Pancreas (tissue), 10 donors: ENCODE measurements around the gene GNAS-AS1. TPM values are rescaled to one million over a fixed set of nuclear protein-coding genes. Genes with fewer than 3 reads are reported as not detected.

Source experiments
- ATAC-seq, 4 donors: fragments of 200-7000 bp; cut with Tn5 transposase; one replicate each; pipeline versions ENCODE4 v1.8.0 to v1.9.1; 2020; ENCODE audit warnings: mild to moderate bottlenecking in 4 of 4, moderate library complexity in 4 of 4
- DNase-seq, 6 donors: peaks; one replicate each; pipeline ENCODE4 v3.0.0-alpha.2; 2020
- FAIRE-seq: peaks from 2 replicates; lab custom pipeline; 2012; peaks lifted over from hg19 to GRCh38; lab: Jason Lieb, UNC
- H3K27ac ChIP-seq, 4 donors: fragments of 200-600 bp; sonication (generic); 1 replicate in 3 of 4; 2 replicates in 1 of 4; pipeline versions ENCODE4 v1.5.0 to v1.8.0; 2020
- H3K27me3 ChIP-seq, 4 donors: fragments of 200-600 bp; one replicate each; pipeline ENCODE4 v1.8.0; 2021
- H3K36me3 ChIP-seq, 3 donors: fragments of 200-600 bp; sonication (generic) in 1 of 3; one replicate each; pipeline versions ENCODE4 v1.5.0 to v1.8.0; 2020 to 2021
- H3K4me1 ChIP-seq, 3 donors: fragments of 200-600 bp; one replicate each; pipeline ENCODE4 v1.8.0; 2021
- H3K4me3 ChIP-seq, 4 donors: fragments of 200-600 bp; sonication (generic) in 2 of 4; one replicate each; pipeline versions ENCODE4 v1.5.0 to v1.8.0; 2020 to 2021
- H3K9me3 ChIP-seq, 4 donors: fragments of 200-600 bp; one replicate each; pipeline ENCODE4 v1.8.0; 2021
- CTCF ChIP-seq, 4 donors: fragments of 200-600 bp; sonication (generic) in 3 of 4; IDR thresholded peaks; one replicate each; pipeline versions ENCODE4 v1.5.0 to v1.8.0; 2021; ENCODE audit warnings: antibody characterized with exemption in 4 of 4
- WGBS, 2 donors: extraction: QIAGEN DNeasy Blood & Tissue Kit; methylation state at CpG; one replicate each; pipeline ENCODE4 v1.1.7; 2013; 5-methylcytosine and 5-hydroxymethylcytosine counted together
- intact Hi-C, 3 donors: fragments of 100-400 bp; cut with DNase I; formaldehyde crosslinking; loops; one replicate each; pipeline versions ENCODE4 v1.11.1 to v1.14.2; 2022
- polyA plus RNA-seq, 2 donors: library from polyadenylated mRNA; stranded (reverse); fragments of 200-250 nt; gene quantifications; one replicate each; pipeline ENCODE4 v1.2.3, GENCODE V29; 2013
- total RNA-seq, 6 donors: library from RNA; stranded (reverse); fragmentation: NEBNext Ultra II Directional in 4 of 6; extraction: Animal tissue kit (Norgen Biotek cat#: 25700) in 4 of 6; gene quantifications; one replicate each; pipeline versions ENCODE4 v1.2.1 to v1.2.4, GENCODE V29; 2021 to 2023
- donor health status: healthy with polysubstance abuse.
- donor health status: DM: no; HTN: no; CAD: no; lungs with moderate emphysema.
- donor health status: DM: no; HTN: no; CAD: no.
- donor health status: control.
- donor health status: control.
- donor health status: Bipolar disorder and iron deficiency.
- donor health status: DM: yes; HTN: yes; CAD: no.
- donor health status: DM: no; HTN: no; CAD: no.
- donor health status: DM: no; HTN: no; CAD: no.
- donor health status: DM: yes; HTN: yes; CAD: no.

The GNAS-AS1 gene
- total and polyA plus RNA-seq, 8 donors, result 0.47 to 2.8 (median 0.58) TPM

DNA sequence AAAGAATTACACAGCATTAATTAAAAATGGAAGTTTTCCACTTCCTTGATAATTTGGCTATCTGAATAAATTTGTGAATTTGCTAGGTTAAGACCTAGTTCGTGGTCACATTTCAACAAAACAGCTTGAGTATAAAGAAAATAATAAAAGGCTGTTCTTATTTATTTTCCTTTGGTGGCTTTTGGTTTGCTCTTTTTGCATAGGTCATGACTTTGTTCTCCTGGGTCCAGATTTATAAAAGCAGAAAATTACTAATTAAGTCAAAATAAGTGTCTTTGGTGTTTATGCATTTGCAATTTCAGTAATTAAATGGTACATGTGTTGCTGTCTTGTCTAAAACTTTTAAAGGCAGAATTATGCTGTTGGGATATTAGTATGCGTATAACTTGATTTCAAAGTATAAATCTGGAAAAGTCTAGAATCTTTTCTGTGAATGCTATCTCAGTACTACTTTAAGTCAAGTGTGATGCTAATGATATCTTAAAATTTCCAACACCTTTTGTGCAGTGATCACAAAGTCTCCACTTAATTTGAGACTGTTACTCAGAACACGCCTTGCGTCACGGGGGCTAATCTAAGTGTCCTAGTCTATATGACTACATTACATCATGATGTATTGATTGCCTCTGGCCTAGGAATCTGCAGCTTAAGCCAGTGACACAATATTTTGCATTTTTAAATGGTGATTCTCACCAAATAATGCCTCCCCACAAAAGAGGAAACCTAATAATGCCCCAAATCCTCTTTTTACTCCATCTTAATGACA is 42.8 kb upstream of the GNAS-AS1 start:
- no peak for DNase-seq
- intact Hi-C loops, result loop anchor here in 1 of 3 donors (10.0 kb wide), 1 partner anchor 81 kb away; no protein-coding TSS in a partner anchor

DNA sequence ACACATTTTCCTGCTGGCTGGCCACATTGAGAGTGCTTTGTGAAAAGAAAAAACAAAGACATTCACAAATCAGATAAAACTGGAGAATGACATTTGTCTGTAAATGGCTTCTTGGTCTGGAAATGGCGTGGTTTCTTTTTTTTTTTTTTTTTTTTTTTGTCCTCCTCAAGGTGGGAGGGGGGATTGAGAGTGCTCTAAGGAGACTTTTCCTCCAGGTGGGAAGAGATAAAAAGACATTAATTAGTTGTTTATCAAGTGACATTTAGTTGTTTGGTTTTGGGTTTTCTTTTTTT is 42.2 kb upstream of the GNAS-AS1 start:
- no peaks in the 10 kb centered on the region for H3K27me3 ChIP-seq
- 0% methylated on average over 1 of the region's 1 CpG for WGBS, 2 donors
- intact Hi-C loops, result loop anchor here in 1 of 3 donors (10.0 kb wide), 1 partner anchor 82 kb away; no protein-coding TSS in a partner anchor
- ATAC-seq (no peak), FAIRE-seq (no peak), DNase-seq (no peak)
- H3K4me1 ChIP-seq, result peaks cover 25 to 46% (median 44%) of the 10 kb centered on the region in 3 donors
- peak overlapping the region in 3 of 4 donors; percentile 55 to 68 (median 57) for H3K4me3 ChIP-seq
- no peaks in the 10 kb centered on the region for H3K9me3 ChIP-seq
- peak overlapping the region; percentile 86 to 98 (median 94) for H3K27ac ChIP-seq
- no peaks in the 10 kb centered on the region for H3K36me3 ChIP-seq
- TF ChIP-seq CTCF (IDR thresholded peaks at IDR 0.05), result no peak

More for the DNA sequence above, 42.8 kb upstream of the GNAS-AS1 start:
- no peaks in the 10 kb centered on the region for H3K9me3 ChIP-seq
- no peaks in the 10 kb centered on the region for H3K36me3 ChIP-seq
- H3K27me3 ChIP-seq, result no peaks in the 10 kb centered on the region
- WGBS, 2 donors, result 29 to 37% methylated on average over 5 of the region's 5 CpGs
- peaks cover 25 to 48% (median 44%) of the 10 kb centered on the region in 3 donors for H3K4me1 ChIP-seq
- FAIRE-seq (no peak), ATAC-seq (no peak)
- no peak for TF ChIP-seq CTCF (IDR thresholded peaks at IDR 0.05)
- peak overlapping the region in 3 of 4 donors; percentile 55 to 68 (median 57) for H3K4me3 ChIP-seq
- H3K27ac ChIP-seq, result peak overlapping the region in 2 of 4 donors; percentile 98

GRCh38 chr20:58892141-58892931 is 41.6 kb upstream of the GNAS-AS1 start:
- Histone ChIP-seq H3K27ac (peak overlapping the region; percentile 86 to 98 (median 94)), H3K9me3 (no peaks in the 10 kb centered on the region), H3K4me3 (peak overlapping the region; percentile 35 to 68 (median 56)), H3K4me1 (peaks cover 25 to 40% (median 39%) of the 10 kb centered on the region in 3 donors), H3K36me3 (no peaks in the 10 kb centered on the region), H3K27me3 (no peaks in the 10 kb centered on the region)
- intact Hi-C loops, result loop anchor here in 1 of 3 donors (10.0 kb wide), 1 partner anchor 82 kb away; no protein-coding TSS in a partner anchor
- 0 to 1% methylated on average over 40 to 49 of the region's 49 CpGs for WGBS, 2 donors
- ATAC-seq, result peak; percentile 12 to 49 (median 40)
- TF ChIP-seq CTCF (IDR thresholded peaks at IDR 0.05), result no peak
- FAIRE-seq, result no peak
- peak; percentile 65 to 86 (median 78) for DNase-seq

DNA sequence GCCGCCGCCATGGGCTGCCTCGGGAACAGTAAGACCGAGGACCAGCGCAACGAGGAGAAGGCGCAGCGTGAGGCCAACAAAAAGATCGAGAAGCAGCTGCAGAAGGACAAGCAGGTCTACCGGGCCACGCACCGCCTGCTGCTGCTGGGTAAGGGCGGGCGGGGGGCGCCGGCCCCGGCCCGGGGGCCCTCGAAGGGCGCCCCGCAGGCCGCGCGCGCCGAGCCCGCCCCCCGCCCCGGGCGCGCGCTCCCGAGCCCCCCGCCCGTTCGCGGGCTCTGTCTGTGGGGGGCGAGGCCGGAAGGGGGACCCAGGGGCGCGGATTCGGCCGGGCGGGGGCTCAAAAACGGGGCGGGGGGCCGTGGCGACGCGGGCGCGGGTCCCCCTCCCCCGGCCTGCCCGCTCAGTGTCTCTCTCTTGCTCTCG is 41.0 kb upstream of the GNAS-AS1 start:
- no peaks in the 10 kb centered on the region for H3K9me3 ChIP-seq
- 1% methylated on average over 16 to 55 of the region's 55 CpGs for WGBS, 2 donors
- TF ChIP-seq CTCF (IDR thresholded peaks at IDR 0.05), result no peak
- no peaks in the 10 kb centered on the region for H3K27me3 ChIP-seq
- peaks cover 25 to 34% (median 33%) of the 10 kb centered on the region in 3 donors for H3K4me1 ChIP-seq
- ATAC-seq (peak in 2 of 4 donors; percentile 1), FAIRE-seq (no peak), DNase-seq (peak in 4 of 6 donors; percentile 28 to 73 (median 53))
- H3K36me3 ChIP-seq, result no peaks in the 10 kb centered on the region
- H3K27ac ChIP-seq, result peak overlapping the region; percentile 86 to 98 (median 94)
- peak overlapping the region; percentile 35 to 68 (median 56) for H3K4me3 ChIP-seq
- intact Hi-C loops, result loop anchor here in 1 of 3 donors (10.0 kb wide), 1 partner anchor 83 kb away; no protein-coding TSS in a partner anchor
